Mucosa of descending colon (tissue), 3 donors: ENCODE measurements around the gene NDUFS8. TPM values are rescaled to one million over a fixed set of nuclear protein-coding genes. Genes with fewer than 3 reads are reported as not detected.
A peak's percentile ranks its signal among the peaks of the same experiment; 100 is the strongest.

Experiments used
- ATAC-seq: fragments of 200-7000 bp; cut with Tn5 transposase; one replicate; pipeline ENCODE4 v1.9.1; 2020; ENCODE audit warnings: mild to moderate bottlenecking, moderate library complexity
- DNase-seq, 3 donors: peaks; one replicate each; pipeline ENCODE4 v3.0.0-alpha.2; 2020
- H3K36me3 ChIP-seq: fragments of 200-600 bp; one replicate; pipeline ENCODE4 v1.8.0; 2021; ENCODE audit warnings: low read depth, mild to moderate bottlenecking
- H3K4me1 ChIP-seq: fragments of 200-600 bp; one replicate; pipeline ENCODE4 v1.8.0; 2021; ENCODE audit warnings: low read depth, mild to moderate bottlenecking
- H3K4me3 ChIP-seq: fragments of 200-600 bp; one replicate; pipeline ENCODE4 v1.8.0; 2021; ENCODE audit warnings: mild to moderate bottlenecking
- H3K9me3 ChIP-seq: fragments of 200-600 bp; one replicate; pipeline ENCODE4 v1.8.0; 2021; ENCODE audit warnings: mild to moderate bottlenecking
- CTCF ChIP-seq: fragments of 200-600 bp; IDR thresholded peaks from one replicate; pipeline ENCODE4 v1.8.0; 2022; ENCODE audit warnings: antibody characterized with exemption, mild to moderate bottlenecking
- intact Hi-C, 2 donors: fragments of 100-400 bp; cut with DNase I in 1 of 2; cut with micrococcal nuclease in 1 of 2; formaldehyde crosslinking; loops; one replicate each; pipeline versions ENCODE4 v1.11.0 to v1.11.1; 2022; cut with DNase I, micrococcal nuclease
- total RNA-seq, 3 donors: library from RNA; stranded (reverse); fragmentation: NEBNext Ultra II Directional in 2 of 3; extraction: Animal tissue kit (Norgen Biotek cat#: 25700) in 2 of 3; gene quantifications; one replicate each; pipeline versions ENCODE4 v1.2.1 to v1.2.4, GENCODE V29; 2021 to 2023
- donor health status: DM: no; HTN: no; CAD: no; lungs with moderate emphysema.
- donor health status: DM: no; HTN: no; CAD: no.
- donor health status: DM: no; HTN: yes; CAD: no.

The NDUFS8 gene
- total RNA-seq, 3 donors from 2014 or later = 148 to 165 (median 162) TPM

DNA sequence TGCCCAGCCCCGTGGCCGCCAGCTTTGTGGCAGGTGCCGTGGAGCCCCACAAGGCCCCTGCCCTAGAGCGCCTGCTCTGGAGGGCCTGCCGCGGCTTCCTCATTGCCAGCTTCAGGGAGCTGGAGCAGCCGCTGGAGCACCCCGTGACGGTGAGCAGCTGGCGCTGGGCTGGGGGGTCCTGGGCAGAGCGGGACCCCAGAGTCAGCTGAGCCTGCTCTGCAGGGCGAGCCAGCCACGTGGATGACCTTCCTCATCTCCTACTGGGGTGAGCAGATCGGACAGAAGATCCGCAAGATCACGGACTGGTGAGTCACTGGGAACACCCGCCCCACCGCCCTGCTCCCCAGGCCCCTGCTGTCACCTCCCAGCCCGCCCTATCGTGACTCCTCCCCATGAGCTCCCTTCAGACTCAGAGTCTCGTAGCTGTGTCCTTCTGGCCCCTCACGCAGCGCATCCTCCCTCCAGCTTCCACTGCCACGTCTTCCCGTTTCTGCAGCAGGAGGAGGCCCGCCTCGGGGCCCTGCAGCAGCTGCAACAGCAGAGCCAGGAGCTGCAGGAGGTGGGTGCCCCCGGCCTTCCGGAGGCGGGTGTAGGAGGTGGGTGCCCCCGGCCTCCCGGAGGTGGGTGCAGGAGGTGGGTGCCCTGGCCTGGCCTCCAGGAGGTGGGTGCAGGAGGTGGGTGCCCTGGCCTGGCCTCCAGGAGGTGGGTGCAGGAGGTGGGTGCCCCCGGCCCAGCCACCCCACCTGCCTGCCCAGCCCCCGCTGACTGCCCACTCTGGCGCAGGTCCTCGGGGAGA is 13.1 kb downstream of the NDUFS8 start:
- no peak for TF ChIP-seq CTCF
- intact Hi-C loops = no loop called here
- no peak overlapping the region for H3K4me3 ChIP-seq
- ATAC-seq = no peak
- H3K4me1 ChIP-seq = peaks cover 5% of the 10 kb centered on the region
- H3K36me3 ChIP-seq = peaks cover 5% of the 10 kb centered on the region
- DNase-seq = peak in 2 of 3 donors; percentile 32 to 63
- no peaks in the 10 kb centered on the region for H3K9me3 ChIP-seq

DNA sequence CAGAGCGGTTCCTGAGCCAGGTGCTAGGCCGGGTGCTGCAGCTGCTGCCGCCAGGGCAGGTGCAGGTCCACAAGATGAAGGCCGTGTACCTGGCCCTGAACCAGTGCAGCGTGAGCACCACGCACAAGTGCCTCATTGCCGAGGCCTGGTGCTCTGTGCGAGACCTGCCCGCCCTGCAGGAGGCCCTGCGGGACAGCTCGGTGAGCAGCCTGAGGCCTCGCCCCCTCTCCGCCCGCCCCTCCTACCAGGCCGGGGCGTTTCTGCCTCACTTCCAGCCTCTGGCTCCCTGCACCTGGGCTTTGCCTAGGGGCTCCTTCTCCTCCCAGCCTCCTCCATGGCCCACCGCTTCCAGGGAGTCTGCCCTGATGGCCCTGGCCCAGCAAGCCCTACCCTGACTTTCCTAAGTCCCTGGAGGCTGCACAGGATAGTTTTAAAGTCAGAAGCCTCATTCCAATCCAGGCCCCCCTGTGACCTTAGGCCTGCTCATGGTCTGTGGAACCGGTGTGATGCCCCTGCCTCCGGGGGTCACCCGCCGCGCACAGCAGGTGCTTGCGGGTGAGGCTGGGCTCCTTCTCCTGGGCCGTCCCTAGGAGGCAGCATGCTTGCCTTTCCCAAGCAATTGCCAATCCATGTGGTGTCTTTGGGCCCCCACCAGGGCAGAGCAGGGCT is 13.8 kb downstream of the NDUFS8 start:
- intact Hi-C loops = no loop called here
- H3K4me1 ChIP-seq = peaks cover 4% of the 10 kb centered on the region
- peaks cover 5% of the 10 kb centered on the region for H3K36me3 ChIP-seq

DNA sequence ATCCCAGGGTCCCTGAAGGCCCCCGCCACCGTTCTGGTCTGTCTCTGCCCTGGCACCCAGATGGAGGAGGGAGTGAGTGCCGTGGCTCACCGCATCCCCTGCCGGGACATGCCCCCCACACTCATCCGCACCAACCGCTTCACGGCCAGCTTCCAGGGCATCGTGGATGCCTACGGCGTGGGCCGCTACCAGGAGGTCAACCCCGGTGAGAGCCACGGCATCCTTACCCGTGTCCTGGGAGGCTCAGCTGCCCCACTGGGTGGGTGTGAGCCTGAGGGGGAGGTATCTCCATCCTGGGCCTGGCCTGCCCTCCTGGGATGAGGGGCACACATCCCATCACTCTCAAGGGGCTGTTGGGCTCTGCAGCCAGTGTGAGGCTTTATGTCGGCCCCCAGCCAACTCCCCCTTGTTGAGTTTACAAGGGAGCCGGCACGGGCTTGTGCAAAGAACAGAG is 14.4 kb downstream of the NDUFS8 start:
- intact Hi-C loops = no loop called here
- no peak for TF ChIP-seq CTCF
- DNase-seq (no peak), ATAC-seq (no peak)
- no peak overlapping the region for H3K4me3 ChIP-seq
- H3K9me3 ChIP-seq = no peaks in the 10 kb centered on the region
- H3K4me1 ChIP-seq = peaks cover 2% of the 10 kb centered on the region
- peaks cover 5% of the 10 kb centered on the region for H3K36me3 ChIP-seq

More for the DNA sequence above, 13.8 kb downstream of the NDUFS8 start:
- ATAC-seq (no peak), DNase-seq (peak in 1 of 3 donors; percentile 57)
- TF ChIP-seq CTCF = no peak
- Histone ChIP-seq H3K4me3 (no peak overlapping the region), H3K9me3 (no peaks in the 10 kb centered on the region)

GRCh38 chr11:68047437-68048290 is 17.2 kb downstream of the NDUFS8 start:
- no peak for TF ChIP-seq CTCF
- DNase-seq = no peak
- H3K4me3 ChIP-seq = no peak overlapping the region
- H3K9me3 ChIP-seq = no peaks in the 10 kb centered on the region
- no peak for ATAC-seq
- intact Hi-C loops = no loop called here
- H3K4me1 ChIP-seq = no peaks in the 10 kb centered on the region
- H3K36me3 ChIP-seq = peaks cover 5% of the 10 kb centered on the region

DNA sequence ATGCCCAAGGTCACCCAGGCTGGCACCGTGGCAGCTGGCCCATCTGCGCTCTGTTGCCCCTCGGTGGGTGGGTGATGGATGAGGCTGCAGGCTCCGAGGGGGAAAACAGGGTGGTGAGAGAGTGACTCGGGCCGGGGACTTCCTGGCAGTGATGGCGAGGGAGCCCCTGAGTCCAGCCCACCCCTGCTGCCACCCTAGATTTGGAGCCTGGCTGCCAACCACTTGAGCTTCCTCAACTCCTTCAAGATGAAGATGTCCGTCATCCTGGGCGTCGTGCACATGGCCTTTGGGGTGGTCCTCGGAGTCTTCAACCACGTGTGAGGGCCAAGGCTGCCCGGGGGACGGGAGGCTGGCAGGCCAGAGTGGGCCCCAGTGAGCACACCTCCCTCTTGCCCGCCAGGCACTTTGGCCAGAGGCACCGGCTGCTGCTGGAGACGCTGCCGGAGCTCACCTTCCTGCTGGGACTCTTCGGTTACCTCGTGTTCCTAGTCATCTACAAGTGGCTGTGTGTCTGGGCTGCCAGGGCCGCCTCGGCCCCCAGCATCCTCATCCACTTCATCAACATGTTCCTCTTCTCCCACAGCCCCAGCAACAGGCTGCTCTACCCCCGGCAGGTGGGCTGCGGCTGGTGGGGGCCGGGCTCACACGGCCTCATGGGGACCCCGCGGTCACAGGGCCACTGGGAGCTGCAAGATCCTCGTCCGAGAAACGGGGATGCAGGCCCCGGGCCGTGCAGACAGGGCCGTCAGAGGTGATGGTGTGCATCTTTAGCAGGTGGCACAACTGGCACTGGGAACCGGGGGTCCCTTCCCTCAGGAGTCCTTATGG is 18.4 kb downstream of the NDUFS8 start:
- H3K4me3 ChIP-seq = no peak overlapping the region
- H3K9me3 ChIP-seq = no peaks in the 10 kb centered on the region
- ATAC-seq (no peak), DNase-seq (no peak)
- no peaks in the 10 kb centered on the region for H3K4me1 ChIP-seq
- no peaks in the 10 kb centered on the region for H3K36me3 ChIP-seq
- no peak for TF ChIP-seq CTCF
- intact Hi-C loops = no loop called here
